Dermis microvascular lymphatic vessel endothelial cell (primary cell): Measurements from ENCODE around the gene MYO1F. TPM values are rescaled to one million over a fixed set of nuclear protein-coding genes. Genes with fewer than 3 reads are reported as not detected.
"Not testable (repeated sequence)": the region's sequence is repeated elsewhere in the genome, so short reads cannot be mapped to it uniquely, and the experiment has no call there.

Source experiments
- DNase-seq, 2 donors: peaks; one replicate each; pipeline versions ENCODE4 v3.0.0 to v3.0.0-alpha.2; 2010; ENCODE audit warnings: low read depth in 2 of 2
- total RNA-seq: library from RNA; depleted of rRNA; stranded (reverse); fragments of >200 nt; gene quantifications from 2 replicates; pipeline ENCODE4 v1.2.1, GENCODE V29; 2014

Gene MYO1F
- total RNA-seq, 1 donor from 2014 or later = 0.13 TPM

GRCh38 chr19:8517551-8518442, 59.4 kb downstream of the MYO1F start:
- DNase-seq = no peak

- DNase-seq = no peak
Observed at GRCh38 chr19:8515317-8515716, 61.9 kb downstream of the MYO1F start.

- DNase-seq = not testable (repeated sequence)
Observed at GRCh38 chr19:8514505-8515009, 62.7 kb downstream of the MYO1F start.

- peak; percentile 76 to 90 for DNase-seq
Observed at GRCh38 chr19:8513687-8514504, 63.3 kb downstream of the MYO1F start, which contains the start of gene ZNF414. Gene ZNF414, minus strand, starts transcription at chr19:8514167. Its CDS starts 121 bp downstream, at chr19:8514046.

DNA sequence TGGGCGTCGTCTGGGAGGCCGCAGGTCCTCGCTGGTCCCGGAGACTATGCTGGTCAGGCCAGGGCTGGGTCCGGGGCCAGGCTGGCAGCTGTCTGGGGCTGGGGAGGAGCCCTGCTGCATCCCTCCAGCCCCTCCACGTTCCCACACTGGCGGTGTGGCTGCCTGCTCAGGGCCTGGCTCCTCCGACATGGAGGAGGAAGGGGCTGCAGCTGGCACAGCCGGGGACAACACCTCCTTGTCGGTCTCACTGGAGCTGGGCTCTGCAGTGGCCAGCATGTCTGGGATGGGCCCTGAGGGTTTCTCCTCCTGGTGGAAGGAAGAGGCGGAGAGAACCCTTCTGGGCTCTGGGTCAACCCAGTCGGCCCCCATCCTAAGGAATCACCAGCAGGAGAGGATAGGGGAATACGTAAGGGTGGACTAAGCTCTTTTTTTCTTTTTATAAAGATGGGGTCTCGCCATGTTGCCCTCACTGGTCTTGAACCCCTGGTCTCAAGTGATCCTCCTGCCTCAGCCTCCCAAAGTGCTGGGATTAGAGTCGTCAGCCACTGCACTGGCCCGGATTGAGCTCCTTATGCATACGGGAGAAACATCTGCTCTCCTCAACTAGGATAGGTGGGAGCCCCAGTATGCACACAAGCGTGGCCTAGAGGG, 64.1 kb downstream of the MYO1F start:
- no peak for DNase-seq

GRCh38 chr19:8512115-8512967, 64.9 kb downstream of the MYO1F start:
- peak in 1 of 2 donors; percentile 18 for DNase-seq

DNA sequence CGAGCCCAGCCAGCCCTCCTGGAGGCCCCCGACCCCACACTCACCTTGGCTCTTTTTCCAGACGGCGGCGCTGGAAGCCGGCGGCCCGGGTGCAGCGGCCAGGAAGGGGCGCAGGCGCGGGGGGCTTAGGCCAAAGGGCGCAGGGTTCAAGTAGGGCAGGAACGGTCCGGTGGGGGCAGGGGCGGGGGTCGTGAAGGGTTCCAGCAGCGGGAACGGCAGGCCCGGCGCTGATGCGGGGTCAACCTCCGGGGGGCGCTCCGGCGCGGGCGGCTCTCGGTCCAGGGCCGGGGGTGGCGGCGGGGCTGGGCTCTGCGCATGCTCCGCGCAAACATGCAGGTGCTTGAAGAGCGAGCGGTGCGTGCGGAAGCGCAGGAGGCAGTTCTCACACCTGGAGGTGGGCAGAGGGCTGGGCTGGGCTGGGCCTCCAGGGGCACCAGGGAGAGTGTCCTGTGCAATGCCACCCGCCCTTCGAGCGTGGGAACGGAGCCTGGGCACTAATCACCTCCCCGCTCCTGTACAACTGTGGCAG, 65.6 kb downstream of the MYO1F start:
- no peak for DNase-seq

- DNase-seq = no peak
Observed at GRCh38 chr19:8510589-8511115, 66.6 kb downstream of the MYO1F start.

- no peak for DNase-seq
Observed at GRCh38 chr19:8506402-8506957, 70.8 kb downstream of the MYO1F start.

DNA sequence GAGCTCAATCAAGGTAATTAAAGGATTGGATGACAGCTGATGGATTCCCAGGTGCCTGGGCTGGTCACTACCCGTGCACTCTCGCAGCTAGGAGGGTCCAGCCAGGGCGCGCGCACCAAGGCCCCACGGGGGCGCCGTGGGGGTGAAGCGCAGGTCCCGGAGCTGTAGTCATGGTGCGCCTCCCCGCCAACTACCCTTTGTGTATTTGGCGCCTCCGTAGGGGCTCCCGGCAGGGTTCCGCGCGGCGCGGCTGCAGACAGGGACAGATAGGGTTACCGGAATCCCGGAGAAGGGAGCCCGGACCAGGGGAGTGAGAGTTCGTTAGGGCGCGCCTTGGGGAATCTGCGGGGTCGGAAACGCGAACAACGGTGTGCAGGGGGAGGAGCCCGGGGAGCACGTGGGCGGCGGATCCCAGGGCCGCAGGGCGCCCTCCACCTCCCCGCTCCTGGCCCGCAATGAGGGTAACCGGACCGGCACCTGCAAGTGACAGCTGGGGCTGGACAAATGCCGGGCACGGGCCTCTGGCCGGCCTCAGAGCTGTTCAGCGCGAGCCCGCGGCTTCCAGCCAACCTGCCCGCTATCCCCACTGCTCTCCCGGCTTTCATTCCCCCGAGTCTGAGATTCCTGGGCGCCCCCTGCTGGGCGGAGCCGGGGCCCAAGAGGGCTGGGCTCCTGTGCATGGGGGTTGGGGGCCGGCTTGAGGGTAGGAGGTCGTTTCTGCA, 71.4 kb downstream of the MYO1F start:
- DNase-seq = peak; percentile 40 to 71

DNA sequence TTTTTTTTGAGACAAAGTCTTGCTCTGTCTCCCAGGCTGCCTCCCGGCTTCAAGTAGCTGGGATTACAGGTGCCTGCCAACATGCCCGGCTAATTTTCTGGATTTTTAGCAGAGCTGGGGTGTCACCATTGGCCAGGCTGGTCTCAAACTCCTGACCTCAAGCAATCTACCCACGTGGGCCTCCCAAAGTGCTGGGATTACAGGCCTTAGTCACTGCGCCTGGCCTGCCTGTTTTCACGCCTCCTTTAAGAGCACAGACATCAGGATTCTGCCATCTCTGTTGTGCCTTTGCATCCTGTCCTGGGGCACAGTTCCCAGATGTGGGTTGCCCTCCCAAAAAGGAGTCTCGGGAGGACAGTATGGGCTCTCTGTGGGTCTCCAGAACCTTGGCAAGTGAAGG, 72.3 kb downstream of the MYO1F start:
- DNase-seq = no peak

DNA sequence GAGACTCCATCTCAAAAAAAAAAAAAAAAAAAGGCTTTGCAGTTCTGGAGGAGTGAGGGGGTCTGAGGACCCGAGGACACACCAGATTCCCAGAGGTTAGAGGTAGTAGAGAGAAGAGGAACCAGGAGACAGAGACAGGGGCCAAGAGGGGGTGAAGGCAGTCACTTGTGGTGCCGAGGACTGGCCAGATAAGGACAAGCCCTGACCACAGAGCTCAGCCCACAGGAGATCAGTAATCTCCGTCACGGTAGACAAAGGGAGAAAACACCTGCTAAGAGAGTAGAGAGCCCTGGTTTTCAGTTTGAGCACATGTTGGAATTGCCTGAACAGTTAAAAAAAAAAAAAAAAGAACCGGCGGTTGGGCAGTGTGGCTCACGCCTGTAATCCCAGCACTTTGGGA, 73.1 kb downstream of the MYO1F start:
- no peak for DNase-seq

DNA sequence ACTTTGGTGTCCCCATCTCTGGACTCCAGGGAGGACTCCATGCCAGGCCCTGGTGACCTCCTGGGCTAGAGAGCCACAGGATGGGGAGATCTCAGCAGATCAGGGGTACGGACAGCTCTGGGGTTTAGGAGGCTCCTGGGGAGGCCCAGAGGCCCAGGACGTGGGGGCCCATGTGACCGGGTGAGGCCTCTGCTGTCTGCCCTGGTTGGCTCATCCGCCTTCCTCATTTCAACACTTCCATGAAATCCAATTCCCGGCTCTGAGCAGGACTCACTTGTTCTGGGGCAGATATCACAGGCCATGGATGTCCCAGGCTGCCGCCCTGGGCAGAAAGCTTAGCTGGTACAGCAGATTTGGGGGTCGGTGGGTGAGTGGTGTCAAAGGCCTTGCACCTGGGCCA, 73.7 kb downstream of the MYO1F start:
- no peak for DNase-seq

GRCh38 chr19:8501981-8502380, 75.3 kb downstream of the MYO1F start:
- no peak for DNase-seq

GRCh38 chr19:8501516-8501915, 75.7 kb downstream of the MYO1F start:
- DNase-seq = no peak

- DNase-seq = no peak
Observed at GRCh38 chr19:8500158-8500557, 77.1 kb downstream of the MYO1F start.

GRCh38 chr19:8499048-8499833, 78.0 kb downstream of the MYO1F start:
- no peak for DNase-seq

- no peak for DNase-seq
Observed at GRCh38 chr19:8498295-8498694, 78.9 kb downstream of the MYO1F start.
